Fibroblast of skin of back (primary cell): Measurements from ENCODE around the gene ATOH8. TPM values are rescaled to one million over a fixed set of nuclear protein-coding genes. Genes with fewer than 3 reads are reported as not detected.
"Not testable (repeated sequence)": the region's sequence is repeated elsewhere in the genome, so short reads cannot be mapped to it uniquely, and the experiment has no call there.

Experiments
- DNase-seq: peaks from one replicate; pipeline ENCODE4 v3.0.0-alpha.2; 2013
- polyA plus RNA-seq, 2 experiments: library from polyadenylated mRNA; unstranded; fragments of 120-200 nt; gene quantifications; one replicate each; pipeline ENCODE4 v1.2.1, GENCODE V29; 2013; ENCODE audit not compliant: insufficient read length in 2 of 2

The ATOH8 gene, protein sequence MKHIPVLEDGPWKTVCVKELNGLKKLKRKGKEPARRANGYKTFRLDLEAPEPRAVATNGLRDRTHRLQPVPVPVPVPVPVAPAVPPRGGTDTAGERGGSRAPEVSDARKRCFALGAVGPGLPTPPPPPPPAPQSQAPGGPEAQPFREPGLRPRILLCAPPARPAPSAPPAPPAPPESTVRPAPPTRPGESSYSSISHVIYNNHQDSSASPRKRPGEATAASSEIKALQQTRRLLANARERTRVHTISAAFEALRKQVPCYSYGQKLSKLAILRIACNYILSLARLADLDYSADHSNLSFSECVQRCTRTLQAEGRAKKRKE
- 30.7 TPM for polyA plus RNA-seq (2013, experiment 1 of 2; ENCODE audit: insufficient read length)
- polyA plus RNA-seq (2013, experiment 2 of 2; ENCODE audit: insufficient read length): 11.3 TPM

DNA sequence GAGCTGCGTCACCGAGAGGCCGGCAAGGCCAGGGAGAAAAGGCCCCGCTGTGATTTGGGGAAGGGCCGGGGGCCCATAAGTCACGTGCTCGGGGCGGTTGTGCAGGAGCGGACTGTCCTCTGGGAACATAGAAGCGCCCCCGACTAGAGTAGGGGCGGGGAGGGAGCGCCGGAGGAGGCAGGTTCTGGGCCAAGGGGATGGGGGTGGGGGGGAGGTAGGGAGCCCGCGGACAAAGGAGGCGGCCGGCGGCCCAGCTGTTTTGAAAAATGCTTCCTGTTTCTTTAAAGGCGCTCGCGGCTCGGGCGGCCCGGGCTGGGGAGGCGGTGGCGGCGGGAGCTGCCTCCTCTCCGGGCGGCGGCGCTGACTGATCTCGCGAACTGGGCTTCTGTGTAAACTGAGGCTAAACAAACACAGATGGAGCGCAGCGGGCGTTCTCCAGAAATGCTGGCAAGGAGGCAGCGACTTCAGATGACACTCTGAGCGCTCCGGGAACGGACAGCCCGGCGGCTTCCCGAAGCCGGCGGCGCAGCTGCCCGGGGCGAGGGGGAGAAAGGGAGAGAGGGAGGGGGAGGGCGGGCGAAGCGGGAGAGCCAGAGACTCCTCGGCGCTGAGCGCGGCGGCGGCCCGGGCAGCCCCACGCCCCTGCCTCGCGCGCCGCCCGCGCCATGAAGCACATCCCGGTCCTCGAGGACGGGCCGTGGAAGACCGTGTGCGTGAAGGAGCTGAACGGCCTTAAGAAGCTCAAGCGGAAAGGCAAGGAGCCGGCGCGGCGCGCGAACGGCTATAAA, at the start of gene ATOH8:
Gene ATOH8, plus strand, starts transcription at position 467 of the 788 bp plus-strand sequence. Its CDS starts 199 bp downstream, at position 666.
- DNase-seq: peak; percentile 74

DNA sequence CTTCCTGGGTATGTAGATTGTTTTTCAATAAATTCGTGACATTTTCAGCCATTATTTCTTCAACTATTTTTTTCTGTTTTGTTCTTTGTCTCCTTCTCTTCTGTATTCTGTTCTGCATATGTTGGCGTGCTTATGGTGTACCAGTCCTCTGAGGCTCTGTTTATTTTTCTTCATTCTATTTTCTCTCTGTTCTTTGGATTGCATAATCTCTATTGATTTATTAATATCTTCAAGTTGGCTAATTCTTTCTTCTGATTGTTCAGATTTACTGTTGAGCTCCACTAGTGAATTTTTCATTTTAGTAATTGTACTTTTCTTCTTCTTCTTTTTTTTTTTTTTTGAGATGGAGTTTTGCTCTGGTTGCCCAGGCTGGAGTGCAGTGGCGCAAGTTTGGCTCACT, 49.8 kb upstream of the ATOH8 start:
- no peak for DNase-seq

DNA sequence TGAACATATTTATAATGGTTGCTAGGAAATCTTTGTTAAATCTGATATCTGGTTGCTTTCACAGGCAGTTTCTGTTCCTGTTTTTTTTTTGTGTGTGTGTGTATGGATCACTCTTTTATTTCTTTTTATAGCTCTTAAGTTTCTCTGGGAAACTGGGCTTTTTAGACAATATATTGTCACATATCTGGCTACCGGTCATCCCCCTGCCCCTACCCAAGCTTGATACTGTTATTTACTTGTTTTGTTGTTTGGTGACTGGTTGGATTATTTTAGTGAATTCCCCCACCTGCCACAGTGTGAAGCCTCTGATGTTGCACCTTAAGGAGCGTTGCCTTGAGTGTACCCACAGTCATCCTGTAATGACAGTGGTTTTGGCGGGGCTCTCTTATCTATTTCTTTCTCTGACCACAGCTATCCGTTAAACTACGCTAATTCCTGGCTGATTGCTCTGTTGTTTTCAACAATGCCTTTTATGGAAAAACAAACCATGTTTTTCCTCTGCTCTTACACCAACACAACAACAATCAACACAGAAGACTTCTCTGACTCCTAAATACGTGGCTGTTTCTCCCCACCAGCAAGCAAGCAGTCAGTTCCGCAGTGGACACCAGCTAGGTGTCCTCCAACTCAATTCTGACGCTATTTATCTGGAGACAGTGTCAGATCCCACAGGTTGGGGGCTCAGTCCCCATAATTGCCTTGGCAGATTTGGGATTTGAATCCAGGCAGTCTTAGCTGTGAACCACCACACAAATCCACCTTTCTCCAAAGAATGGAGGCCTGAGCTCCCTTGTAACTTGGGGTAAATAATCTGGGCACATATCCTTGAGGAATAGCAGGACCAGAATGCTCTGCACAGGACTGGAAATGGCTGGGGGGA, 48.8 kb upstream of the ATOH8 start:
- DNase-seq: no peak

DNA sequence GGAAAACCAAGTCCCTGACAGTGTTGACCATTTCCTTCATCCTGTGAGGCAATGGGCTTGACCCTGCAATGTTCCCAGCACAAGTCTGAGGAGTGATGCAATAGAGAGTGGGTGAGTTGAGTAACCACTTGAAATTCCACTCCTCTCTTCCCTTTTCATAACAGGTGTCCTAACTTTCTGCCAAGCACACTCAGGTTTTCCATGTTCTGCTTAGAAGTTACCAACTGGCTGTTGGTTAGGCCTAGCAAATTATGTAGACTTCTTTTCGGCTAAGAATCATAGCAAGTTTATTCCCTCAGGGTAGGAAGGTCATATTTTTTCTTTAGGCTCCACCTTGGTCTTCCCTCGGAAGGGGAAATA, 48.1 kb upstream of the ATOH8 start:
- DNase-seq: peak; percentile 53

DNA sequence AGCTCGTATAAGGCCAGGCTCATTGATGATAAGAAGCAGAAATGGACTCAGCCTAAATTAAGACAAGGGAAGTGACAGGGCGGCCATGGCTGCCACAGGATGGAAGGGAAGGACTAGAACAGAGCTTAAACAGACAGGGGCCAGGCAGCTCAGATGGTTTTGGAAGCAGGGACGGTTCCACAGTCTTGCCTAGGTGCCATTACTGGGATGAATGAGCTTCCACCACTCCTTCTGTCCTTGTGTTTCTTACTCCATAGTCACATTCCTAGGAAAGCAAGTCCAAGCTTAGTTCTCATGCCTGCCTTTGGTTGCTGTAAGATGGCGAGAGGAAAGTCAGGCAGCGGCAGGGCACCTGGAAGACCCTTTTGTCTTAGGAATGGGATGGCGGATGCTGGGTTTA, 47.7 kb upstream of the ATOH8 start:
- DNase-seq: no peak

DNA sequence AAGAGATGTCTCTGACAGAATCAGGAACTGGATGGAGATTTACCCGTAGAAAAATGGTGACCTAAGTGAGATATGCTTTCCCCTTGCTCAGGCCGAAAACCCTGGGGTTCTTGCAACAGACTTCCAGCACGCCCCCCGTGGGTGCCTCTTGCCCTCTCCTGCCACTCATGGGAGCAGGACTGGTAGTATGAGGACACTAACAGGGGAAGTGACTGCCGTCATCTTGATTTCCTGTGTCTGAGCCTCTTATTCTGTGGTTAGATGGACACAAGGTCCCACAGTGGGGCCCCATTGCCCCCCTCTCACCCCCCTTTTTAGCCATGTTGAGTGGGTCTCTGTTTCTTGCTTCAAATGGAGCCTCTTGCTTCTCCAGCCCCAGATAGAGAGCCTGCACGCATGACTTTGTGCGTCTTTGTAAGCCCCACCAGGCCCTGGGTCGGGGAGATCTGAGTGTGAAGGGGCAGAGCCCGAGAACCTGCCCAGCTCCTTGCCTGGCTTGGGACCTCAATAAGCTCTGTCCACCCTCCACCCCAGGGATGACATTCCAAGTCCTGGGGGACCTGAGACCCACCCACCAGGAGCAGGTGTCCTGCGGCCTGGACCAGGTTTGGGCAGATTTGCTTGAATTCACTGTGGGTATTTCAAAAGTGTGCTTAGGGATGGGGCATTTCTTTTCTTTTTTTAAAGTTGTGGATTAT, 47.0 kb upstream of the ATOH8 start:
- DNase-seq: no peak

DNA sequence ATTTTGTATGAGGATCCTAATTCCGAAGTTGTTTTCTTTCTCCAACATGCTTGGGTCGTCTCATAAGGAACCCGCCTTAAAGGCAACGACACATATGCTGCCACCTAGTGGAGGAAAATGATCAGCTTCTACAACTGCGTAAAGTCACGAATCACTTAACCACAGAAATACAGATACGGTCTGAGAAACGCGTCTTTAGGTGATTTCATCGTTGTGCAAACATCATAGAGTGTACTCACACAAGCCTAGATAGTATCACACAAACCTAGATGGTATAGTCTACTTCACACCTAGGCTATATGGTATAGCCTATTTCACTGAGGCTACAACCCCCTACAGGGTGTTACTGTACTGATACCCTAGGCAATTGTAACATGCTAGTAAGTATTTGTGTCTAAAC, 46.5 kb upstream of the ATOH8 start:
- DNase-seq: peak; percentile 81

DNA sequence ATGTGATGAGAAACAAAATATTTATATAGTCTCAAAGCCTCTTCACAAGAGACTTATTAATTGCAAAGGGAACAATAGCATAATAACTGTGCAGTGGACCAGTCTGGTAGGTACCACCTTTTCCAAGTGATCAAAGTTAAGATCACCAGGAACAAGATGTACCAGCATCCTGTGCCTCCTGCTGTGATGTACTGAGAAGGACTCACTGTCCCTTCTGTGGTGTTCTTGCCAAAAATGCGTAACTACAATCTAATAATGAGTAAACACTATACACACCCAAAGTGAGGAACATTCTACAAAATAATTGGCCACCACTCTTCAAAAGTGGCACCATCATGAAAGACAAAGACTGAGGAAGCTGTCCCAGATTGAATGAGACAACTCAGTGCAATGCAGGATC, 45.1 kb upstream of the ATOH8 start:
- DNase-seq: no peak

DNA sequence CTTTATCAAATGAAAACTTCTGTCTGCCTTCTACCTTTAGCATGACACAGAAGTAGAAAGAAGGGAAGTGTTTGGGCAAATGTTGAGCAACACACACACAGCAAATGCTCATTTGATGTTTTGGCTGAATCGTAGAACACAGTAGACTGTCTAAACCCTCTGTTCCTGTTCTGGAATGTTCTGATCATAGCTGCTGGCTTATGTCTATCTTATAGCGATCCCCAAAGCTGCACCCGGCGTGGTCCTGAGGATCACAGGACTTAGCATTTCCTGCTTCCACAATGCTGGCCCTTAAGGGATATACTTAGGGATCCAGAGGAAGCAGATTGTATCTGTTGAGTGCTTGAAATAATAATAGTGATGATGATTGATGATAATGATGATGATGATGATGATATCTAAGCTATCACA, 44.4 kb upstream of the ATOH8 start:
- no peak for DNase-seq

DNA sequence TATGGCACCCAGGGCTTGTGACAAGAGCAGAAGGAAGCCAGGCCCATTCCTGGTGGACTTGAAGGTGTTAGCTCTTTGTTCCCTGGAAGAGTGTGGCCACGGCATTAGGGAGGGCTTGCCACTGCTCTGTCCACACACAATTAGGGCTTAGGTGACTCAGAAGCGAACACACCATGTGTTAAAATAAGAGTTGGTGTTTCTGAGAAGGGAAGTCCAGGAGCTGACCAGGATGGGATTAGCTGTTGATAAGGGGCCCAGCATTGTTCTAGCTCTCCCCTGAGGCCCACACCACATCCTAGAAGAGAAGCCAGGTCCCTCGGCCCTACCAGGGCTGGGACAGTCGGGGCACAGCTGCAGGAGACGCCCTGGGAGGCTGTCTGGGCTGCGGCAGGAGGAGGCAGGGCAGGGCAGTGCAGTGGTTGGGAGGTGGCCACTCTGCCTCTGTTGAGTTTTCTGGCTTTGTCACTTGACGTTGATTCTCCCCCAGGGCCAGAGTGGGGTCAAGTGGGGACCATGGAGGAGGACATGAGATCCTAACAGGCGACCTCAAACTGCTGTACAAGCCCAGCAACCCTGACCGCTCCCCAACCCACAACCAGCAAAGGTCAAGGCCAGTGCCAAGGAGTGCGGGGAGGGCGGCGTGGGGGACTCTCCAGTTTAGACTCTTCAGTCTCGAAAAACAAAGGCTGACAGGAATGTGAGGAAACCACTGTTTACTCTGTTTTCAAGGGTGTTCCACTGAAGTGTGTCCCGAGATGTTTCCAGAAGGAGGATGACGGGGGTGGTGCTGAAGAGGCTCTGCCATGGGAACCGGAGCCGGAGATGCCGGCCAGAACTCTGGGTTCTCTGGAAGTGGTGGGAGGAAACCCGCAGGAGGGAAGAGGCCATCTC, 42.9 kb upstream of the ATOH8 start:
- DNase-seq: no peak

DNA sequence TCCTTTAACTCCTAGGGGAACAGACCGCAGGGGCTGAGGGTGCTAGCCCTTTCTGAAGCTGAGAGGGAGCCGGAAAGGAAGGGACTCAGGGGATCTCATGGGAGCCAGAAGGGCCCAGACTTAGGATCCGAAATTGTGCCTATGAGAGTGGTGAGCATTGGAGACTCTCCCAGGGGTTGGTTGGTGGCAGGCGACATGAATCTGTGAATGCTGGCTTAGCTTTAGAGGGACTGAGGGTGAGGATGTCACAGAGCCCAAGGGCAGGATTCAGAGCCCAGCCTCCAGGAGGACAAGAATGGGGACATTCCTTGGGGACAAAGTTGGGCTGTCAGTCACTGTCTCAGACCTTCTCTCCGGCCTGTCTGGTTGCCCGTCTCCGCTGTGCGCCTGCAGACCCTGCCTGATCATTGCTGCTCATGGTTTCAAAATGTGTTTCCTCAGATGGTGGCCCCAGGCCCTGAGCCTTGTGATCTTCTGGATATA, 42.2 kb upstream of the ATOH8 start:
- DNase-seq: no peak

DNA sequence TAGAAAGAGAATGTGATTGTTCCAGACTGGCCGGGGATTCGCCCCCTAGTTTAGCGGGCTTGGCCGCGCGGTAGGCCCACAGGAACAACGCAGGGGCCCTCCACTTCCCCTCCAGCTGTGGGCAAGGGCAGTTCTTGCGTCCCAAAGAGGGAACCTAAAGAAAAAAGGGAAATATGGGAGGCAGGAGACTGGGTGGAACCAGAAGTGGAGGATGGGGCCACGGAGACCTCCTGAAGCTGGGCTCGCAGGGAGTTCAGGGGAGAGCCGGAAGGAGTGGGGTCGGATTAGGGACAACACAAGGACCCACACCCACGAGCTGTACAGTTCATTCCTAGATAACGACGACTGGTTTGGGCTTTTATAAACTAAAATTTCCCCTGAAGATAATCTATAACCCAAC, 41.5 kb upstream of the ATOH8 start:
- no peak for DNase-seq

DNA sequence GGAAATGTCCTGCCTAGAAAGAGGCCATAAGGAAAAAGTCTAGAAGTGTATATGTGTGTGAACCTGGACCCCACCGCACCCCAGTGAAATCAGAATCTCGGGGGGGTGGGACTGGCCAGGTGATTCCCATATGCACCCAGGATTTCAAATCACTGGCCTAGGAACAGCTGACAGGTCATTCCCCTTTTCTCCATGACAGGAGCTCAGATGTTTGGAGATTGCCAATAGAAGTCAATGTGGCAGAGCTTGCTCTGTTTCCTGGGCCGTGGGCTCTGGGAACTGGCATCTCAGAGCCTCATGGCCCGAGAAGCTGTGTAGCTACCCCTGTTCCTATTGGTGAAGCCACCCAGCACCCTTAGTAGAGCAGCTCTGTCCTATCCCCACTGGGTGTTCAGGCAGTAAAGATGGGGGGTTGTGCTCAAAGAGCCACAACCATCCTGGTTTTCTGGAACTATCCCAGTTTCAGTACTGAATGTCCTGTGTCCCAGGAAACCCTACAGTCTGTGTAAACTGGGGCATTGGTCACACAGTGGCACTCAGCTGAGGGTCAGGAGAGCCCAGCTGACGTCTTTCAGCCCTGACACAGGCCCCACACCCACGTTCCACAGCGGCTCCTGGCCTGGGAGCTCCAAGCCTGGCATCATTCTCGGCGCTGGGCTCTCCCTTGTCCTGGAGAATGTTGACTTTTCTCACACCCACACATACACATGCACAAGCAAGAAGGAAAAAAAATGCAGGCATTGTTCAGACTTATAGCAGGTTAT, 40.8 kb upstream of the ATOH8 start:
- no peak for DNase-seq

DNA sequence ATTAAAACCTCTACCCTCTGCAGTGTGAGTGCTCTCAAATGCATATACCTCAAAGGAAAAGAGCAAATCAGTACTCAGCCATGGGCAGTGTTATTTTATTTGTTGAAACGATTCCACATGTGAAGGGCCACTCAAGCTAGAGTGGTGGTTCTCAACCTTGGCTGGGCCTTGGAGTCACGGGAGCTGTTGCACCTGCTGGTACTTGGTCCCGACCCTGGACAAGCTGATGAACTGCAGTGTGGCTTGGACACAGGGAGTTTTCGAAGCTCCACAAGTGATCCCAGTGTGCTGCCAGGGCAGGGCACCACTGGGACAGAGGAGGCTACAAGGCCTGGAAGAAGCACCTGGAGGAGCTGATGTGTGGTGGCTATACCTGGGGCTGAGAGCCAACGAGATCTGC, 40.0 kb upstream of the ATOH8 start:
- no peak for DNase-seq

DNA sequence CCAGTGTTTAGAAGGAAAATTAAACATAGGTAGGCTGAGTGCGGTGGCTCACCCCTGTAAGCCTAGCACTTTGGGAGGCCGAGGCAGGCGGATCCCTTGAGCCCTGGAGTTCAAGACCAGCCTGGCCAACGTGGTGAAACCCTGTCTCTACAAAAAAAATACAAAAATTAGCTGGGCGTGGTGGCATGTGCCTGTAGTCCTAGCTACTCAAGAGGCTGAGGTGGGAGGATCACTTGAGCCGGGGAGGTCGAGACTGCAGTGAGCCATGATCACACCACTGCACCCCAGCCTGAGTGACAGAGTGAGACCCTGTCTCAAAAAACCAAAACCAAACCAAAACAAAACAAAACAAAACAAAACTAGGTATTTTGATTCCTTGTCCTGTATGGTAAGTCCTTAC, 39.4 kb upstream of the ATOH8 start:
- not testable (repeated sequence) for DNase-seq

DNA sequence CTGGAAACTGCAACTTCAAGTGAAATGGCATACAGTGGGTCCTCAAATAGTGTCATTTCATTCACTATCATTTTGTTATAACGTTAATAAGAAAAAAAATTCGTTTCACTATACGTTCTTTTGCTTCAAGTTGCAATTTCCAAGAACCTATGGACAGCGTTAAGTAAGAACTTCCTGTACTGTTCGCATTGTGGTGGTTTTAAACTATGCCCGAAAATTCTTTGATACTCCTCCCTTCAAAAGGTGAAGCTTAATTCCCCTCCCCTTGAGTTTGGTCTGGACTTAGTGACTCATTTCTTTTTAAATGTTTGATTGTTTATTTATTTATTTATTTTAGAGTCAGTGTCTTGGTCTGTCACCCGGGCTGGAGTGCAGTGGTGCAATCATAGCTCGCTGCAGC, 39.0 kb upstream of the ATOH8 start:
- no peak for DNase-seq

DNA sequence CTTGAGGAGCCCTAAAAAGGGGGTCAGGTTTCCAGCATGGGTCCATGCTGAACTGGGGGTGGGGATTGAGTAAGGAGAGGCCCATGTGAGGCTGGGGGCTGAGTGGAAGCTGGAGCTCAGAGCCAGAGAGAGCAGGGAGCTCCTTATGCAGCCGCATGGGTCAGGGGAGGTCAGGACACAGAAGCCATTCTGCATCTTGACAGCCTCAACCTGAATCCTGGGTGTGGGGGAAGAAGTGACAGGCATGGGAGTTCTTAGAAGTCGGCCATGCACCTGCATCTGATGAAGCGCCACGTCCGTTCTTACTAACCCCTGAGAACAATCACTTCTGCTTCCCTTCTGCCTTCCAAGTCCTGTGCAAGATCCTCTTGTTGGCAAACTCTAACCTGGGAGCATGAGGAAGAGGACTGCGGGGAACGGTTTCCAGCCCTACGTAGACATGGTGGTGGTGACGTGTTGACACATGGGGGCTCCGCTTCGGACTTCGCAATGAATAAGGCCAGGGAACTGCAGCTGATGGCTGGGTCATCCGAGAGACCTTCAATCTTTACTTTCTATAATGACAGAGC, 37.4 kb upstream of the ATOH8 start:
- DNase-seq: no peak

DNA sequence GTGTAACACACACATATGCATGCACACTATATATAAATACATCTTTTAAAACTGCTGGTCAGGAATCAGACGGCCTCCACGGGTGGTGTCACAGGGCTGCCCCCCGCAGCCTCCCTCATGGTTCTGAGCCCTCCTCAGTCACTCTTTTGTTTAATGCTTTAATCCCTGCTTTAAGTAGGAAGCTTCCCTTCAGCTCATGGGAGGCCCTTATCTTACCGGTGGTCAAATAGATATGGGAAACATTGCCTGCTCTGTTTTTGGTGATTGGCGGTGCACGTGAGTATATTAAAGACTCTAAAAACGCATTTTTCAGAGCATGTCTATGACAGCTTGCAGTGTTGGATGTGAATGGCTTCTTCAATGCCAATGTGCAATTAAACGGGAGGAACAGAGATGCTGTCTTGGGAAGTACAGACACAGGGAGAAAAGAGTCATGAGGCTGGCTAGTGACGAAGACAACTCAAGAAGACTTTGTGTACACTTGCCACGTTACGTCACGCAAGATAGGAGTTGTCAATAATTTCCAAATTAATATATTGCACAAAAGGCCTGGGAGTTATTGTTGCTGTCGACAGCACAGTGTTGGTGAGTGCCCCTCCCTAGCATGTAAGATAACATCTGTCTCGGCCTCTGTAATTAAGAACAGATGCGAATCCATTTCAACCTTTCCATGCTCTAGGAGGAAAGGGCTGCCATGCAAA, 36.3 kb upstream of the ATOH8 start:
- peak; percentile 76 for DNase-seq

DNA sequence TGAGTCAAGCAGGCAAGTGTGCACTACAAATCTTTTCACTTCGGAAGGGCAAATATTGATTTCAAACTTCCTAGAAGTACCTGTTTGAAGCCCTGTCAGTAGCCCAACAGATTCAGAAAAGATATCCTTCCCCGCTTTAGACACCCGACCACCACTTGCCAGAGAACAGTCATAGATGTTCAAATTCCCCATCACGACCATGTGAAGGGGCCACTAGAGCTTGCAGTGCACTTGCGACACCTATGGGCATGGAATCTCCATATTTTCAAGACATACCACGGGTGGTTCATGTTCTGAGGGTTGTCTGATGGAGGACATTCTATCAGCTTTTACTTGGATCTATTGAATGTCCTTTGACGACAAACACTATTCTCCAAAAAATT, 35.8 kb upstream of the ATOH8 start:
- DNase-seq: no peak
